Kasumi-1 (cell line): ENCODE data around the gene PACSIN2.
"Not testable (repeated sequence)": the region's sequence is repeated elsewhere in the genome, so short reads cannot be mapped to it uniquely, and the experiment has no call there.

Experiments
- DNase-seq, 2 experiments: peaks; one replicate each; lab custom pipeline; 2025; lab: John Stamatoyannopoulos, UW

PACSIN2 gene

DNA sequence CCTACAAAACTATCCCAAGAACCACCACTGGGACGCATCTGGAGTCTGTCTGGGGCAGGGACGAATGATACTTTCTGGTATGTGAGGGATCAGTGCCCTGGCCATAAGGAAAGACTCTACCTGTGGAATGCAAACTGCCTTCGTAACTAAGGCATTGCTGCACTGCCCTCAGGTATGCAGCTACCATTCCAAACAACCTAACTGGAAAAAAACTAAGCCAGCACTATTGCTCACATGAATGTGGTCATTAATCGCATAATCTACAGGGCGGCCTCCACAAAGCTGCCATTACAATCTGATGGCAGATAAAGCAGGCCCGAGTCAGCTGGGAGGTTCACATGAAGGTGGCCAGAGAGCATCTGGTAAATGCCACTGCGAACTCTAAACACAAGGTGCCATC is 3.9 kb downstream of the PACSIN2 start:
- DNase-seq = no peak

DNA sequence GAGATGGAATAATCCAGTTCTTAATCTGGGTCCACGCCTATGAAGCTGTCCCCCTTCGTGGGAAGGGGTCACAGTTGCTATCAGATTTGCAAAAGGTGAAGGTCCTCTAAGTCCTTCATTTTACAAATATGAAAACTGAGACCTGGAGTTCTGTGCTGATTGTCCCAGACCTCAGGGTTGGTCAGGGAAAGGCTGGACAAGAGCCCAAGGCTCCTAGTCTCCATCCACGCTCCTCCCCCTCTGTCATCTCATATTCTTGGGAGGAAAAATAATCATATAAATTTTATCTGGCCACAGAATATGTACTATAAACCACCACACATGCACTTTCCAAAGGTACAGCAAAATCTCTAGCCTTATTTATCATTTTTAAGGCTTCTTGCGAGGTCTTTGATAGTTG is 5.5 kb downstream of the PACSIN2 start:
- DNase-seq = no peak

DNA sequence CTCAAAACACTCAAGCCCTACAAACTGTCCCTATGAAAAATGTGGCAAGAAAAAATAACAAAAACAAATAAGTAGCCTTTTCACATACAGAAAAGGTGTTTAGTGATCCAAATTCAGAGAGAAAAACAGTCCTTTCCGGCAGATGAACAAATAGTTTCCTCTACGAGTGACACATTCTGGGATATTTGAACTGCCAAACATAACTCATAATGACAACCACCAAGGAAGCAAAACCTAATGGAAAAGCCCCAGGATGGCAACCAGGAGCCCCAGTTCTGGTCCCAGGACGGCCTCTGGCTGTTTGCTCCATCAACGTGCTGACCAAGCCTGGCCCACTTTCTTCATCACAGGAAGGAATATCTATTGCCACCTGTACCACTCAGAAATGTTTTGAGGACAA is 6.0 kb downstream of the PACSIN2 start:
- no peak for DNase-seq

DNA sequence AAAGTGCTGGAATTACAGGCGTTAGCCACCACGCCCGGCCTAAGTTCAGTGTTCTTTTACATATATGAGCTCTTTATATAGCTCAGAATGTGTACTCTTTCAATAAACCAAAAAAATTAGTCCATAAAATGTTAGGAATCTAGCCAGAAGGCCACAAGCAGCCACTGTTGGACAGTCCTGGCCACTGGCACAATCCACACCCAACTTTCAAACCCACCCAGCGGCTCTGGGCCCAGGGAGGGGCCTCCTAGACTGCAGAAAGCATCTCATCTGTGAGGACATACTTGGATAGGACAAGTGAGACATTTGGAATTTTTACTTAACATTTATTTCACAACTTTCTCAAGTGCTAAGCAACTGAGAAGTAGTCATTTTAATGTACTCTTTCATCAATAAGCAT is 6.4 kb downstream of the PACSIN2 start:
- no peak for DNase-seq

DNA sequence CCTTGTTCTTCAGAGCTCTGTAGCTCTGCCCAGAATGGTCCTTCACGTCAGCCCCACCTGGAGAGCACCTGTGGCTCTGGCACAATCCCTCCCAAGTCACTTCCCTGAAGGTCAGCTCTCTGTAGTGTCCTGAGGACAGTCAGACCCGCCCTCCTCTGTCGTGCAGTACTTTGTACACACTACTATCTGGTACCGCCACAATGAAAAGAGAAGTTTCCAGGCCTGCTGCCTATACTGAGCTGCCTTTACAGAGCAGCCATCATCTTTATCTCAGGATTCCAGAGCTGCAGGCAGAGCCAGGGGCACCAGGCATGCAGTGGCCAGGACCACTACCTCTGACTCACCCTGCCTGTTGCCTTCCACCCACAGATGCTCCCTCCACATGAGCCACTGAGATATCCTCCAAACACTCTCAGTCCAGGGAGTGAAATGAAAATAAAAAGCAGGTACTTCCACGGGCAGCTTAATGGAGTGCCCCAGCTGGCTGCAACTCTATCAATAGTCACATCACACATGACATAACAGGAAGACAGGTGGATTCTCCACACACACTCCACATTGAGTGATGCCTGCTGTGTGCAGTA is 7.3 kb downstream of the PACSIN2 start:
- DNase-seq = no peak

DNA sequence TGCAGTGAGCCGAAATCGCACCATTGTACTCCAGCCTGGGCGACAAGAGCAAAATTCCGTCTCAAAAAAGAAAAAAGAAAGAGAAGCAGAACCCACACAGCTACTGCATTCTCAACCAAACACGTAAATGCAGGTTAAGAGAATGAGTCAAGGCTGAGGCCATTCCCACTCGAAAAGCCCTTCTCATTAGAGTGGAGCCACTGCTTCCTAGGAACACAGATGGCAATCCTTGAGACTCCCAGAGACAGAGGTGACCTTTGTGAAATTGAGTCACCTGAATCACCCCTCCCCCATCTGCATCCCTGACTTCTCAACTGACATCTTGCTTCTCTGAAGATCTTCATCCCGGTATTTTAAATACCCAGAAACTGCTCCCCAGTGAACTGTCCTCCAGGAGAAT is 8.2 kb downstream of the PACSIN2 start:
- DNase-seq = no peak

DNA sequence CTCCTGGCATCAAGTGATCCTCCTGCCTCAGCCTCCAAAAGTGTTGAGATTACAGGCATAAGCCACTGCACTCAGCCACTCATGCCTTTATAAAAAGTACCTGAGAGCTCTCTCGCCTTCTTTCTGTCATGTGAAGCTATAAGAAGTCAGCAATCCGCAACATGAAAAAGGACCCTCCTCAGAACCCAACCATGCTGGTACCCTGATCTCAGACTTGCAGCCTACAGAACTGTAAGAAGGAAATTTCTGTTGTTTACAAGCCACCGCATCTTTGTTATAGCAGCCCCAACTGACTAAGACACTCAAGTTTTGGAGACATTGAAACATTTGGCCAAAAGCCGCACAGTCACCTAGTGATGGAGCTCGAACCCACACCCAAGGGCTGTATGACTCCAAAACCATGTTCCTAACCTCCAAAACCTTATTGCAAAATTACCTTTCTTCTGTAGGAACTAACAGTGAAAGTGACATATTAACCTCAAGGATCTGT is 8.9 kb downstream of the PACSIN2 start:
- no peak for DNase-seq

DNA sequence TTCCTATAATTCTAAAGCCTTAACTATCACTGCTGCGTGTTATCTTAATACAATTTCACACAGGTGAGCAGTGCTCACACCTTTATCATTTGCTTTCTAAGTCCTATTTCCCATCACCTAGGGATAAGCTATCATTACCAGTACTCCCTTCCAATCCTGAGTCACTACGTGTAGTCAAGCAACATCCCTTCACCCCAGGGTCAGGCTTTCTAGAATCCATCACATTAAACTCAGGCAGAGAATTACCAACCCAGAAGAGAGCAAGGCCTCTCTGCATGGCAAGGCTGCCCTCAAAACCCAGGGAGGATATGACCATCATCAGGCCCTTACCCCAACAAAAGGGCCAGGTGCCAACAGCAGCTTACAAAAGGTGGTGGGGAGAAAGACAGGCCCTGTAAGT is 9.8 kb downstream of the PACSIN2 start:
- DNase-seq = no peak

DNA sequence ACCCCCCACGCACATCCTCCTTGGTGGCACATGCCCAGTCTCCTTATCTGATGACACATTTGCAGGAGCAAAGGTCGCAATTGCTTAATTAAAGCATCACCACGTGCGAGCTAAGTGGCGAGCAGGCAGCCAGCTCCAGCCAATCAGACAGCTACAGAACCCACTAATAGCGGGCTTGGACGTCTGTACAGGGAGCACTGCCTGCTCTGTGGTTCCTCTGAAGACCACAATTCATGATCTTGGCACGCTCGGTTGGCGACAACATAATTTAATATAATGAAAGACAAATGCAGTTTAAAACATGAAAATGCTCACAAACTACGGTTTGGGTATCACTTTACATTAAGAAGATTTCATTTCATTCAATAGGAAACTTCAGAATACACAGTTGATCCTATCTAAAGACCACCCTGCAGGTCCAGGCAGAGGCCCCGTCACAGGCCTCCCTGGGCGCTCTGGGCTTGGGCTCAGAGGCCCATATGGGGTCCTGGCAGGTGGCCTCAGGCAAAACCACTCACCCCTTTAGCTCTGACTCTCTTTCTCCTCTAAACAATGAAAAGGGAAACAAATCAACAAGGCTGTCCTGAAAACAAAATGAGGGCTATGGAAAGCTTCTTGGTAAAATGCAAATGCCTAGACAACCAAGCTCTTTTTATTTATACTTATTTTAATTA is 10.4 kb downstream of the PACSIN2 start:
- DNase-seq = no peak

DNA sequence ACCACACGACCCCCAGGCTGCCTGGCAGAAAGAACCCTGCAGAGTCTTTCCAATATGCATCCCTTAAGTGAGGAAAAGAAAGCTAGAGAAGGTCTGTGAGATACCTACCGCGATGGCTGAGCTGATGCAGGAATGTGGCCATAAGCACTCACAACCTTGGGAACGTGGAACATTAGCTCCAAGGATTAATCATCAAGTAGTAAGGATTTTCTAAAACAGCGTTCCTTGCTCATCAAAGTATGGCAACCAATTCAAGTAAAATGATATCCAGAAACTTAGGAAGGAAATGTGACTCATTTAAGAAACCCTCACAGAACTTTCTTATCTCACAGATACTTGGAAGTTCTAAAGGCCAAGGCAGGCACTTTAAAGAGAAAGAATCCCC is 12.8 kb downstream of the PACSIN2 start:
- peak; percentile 32 to 35 for DNase-seq

DNA sequence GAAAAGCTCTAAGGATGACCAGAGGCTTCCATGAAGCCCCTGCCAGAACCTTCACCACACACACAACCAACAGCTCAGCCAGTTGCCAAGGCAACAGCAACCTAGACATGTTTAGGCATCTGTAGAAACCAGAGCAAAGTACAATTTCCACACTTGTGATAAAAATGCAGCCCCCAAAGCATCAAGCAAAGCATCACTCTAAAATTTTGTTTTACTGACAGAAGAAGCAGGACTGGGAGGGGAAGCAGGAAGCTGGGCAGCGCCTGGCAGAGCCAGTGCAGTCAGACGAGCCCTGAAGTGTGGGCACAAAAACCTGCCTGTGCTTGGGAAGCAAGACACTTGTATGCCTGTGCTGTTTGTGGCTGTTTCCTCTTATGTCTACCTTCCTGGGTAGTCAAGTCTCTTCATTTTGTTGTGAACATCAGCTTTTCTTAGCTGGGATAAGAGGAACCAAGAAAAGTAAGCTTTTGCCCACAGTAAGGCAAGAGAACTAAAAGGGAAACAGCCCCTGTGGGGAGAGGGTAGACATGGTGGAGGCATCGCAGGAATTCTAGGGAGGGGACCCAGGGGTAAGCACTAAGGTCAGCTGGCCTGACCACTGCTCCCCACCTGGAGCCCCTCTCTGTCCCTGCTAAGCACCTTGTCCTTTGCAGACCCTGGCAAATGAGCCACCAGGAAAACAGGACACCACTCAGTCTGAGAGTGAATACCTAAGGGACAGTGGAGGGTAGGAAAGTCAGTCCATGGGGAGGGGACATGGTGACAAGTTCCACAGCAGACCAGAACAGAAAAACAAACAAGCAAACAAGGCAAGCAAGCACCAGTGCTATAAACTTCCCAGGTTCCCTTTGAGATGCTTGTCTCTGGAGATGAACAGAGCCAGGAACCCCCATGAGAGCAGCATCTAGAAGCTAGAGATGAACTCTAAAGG is 13.4 kb downstream of the PACSIN2 start:
- DNase-seq = peak; percentile 47 to 54

DNA sequence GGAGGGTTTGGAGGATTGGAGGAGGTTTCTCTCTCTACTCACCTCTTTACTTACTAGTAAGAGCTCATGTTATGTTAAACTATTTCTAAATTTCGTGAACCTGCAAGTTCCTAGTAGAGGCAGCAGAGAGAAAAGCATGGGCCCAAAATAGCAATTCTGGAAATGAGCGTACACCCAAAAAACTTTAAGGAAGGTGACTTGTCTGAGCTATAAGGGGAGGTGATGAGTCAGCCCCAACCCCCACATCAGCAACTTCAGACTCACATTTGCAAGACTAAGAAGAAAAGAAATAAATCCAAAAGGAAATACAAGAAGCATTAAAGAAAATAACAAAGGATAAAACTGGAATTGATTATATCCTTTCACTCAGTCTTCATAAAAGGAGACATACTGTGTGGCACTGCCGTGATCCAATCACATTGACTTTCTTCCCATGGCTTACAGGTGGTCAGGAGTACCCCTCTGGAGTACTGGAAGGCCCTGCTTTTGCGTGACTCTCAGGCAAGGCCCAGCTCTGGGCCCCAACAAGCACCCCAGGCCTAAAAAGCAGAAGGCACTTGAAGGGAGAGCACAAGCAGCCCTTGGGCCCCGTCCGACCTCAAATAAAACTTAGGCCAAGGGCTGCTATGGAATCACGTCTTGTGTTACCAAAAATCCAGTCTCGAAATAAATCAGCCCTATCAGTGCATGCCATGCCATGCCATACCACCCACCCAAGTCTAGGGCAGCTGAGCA is 14.3 kb downstream of the PACSIN2 start:
- no peak for DNase-seq

DNA sequence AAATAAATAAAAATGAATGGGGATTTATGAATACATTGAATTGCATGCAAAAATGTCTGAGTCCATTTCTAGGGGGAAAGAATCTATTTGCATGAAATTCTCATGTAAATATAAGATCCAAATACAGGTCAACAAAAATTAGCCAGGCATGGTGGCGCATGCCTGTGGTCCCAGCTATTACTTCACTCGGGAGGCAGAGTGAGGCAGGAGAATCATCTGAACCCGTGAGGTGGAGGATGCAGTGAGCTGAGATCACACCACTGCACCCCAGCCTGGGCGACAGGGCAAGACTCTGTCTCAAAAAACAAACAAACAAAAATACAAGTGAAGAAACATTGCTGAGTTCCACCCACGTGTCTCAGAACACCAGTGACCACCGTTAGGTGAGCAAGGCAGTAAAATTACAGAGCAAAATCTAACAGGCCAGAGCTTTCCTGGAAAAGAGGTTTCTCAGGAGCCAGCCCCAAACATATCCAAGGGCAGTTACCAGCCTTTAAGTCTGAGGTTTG is 17.3 kb downstream of the PACSIN2 start:
- DNase-seq = no peak

DNA sequence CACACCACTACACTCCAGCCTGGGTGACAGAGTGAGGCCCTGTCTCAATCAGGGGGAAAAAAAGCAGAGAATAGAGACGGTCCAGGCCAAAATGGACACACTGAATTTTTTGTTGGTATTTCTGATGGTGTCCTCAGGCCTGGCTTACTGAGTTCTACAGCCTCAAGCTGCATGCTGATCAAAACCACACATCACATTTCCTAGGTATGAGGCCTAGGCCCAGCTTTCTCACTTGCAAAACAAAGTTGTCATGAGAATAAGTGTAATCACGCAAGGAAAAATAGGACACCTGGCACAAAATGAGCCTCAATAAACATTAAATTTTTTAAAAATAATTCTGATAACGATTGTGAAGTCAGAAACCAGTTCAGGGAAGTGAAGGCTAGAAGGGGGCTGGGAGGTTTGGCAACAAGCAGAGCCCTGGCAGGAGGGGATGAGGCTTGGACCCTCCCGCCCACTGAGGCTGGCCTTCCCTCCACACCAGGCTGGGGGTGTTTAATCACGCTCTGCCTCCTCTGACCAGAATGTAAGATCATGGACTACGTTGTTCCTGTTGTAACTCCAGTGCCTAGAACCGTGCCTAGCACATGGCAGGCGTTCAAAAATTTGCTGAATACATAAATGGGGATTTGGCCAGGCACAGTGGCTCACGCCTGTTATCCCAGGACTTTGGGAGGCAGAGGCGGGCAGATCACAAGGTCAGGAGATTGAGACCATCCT is 18.1 kb downstream of the PACSIN2 start:
- no peak for DNase-seq

DNA sequence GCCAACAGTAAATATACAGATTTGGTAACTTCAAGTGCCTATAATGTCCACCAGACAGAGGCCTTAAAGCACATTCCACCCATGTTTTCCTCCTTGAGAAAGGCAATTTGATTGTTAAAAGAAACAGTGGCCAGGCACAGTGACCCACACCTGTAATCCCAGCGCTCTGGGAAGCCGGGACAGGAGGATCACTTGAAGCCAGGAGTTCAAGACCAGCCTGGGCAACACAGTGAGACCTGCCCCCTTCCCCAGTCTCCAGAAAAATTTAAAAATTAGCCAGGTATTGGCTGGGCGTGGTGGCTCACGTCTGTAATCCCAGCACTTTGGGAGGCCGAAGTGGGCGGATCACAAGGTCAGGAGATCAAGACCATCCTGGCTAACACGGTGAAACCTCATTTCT is 19.3 kb downstream of the PACSIN2 start:
- not testable (repeated sequence) for DNase-seq

DNA sequence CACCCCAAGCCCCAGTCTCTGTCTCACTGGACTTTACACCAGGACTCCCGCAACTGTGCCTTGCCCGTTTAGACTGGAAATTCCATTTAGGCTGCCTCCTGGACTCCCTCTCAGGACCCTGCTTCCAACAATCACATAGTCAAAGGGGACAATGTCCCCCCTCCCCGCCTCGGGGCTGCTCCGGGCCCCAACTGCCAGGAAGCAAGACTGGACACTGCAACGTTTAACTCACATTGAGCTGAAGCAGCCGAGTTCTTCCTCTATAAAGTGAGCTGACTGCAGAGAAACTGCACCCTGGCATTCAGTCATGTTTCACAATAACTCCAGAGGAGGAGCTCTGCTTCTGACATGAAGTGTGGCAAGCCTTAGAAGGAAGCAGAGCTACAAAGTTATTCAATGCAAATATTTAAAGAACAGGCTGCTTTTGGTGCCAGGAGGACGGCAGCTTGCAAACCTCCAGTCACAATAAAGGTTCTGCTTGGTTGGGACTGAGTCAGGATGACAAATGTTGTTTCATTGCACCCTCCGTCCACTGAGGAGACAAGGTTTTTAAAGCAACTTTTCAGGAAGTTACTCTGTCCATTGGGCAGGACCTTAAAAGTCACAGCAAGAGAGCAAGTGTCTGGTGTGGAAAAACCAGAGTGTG is 19.9 kb downstream of the PACSIN2 start:
- peak; percentile 91 to 93 for DNase-seq

DNA sequence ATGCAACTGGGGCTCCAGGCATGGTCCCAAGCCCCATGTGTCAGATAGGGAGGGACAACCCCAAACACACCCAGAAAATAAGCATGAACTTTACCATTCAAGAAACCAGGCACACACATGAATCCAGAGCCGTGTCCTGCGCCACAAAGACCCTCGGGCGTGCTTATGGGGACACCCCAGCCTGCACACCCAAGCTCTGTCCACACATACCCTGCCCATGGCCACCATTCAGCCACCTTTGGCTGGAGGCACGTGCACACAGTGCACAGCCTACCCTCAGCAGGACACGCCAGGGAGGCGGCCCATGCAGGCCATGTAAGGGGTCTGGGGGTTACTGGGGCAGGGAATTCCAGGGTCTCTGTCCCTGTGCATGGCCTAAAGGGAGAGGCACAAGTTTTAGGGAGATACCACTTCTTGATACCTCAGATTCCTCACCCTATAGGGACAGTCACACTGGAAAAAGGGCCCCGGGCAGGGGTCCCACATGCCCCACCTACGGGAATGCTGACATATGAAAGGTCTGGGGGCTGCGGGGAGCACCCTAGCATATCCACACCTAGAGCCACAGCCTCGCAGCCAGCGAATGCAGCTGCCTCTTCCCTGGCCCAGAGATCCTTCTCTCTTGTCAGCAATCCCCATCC is 20.6 kb downstream of the PACSIN2 start:
- DNase-seq = no peak

DNA sequence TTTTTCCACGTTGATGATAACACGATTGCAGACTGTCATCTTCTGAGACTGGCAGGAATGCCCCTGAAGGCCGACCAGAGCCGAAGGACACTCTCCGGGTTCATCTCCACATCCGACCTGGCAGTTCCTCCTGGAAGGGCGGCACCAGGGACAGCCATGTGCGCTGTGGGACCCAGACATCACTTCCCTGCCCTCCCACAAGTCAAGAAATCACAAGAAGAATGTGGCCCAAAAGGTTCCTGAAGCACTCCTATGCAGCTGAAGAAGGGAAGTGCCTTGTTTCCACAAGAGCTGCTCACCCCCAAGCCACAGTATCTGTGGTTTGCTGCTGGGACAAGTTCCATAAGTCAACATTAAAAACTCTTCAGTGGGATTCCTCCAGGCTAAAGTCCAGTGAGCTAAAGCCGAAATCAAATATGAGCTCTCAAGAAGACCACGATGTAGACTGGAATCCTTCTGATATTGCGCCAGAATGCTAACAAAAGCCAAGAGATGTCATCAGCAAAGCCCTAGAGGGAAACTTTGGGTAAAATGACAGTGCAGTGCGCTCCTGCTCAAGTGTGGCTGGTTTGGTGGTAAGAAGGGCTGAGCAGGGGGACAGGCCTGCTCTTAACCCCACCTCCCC is 21.2 kb downstream of the PACSIN2 start:
- peak; percentile 63 to 77 for DNase-seq

DNA sequence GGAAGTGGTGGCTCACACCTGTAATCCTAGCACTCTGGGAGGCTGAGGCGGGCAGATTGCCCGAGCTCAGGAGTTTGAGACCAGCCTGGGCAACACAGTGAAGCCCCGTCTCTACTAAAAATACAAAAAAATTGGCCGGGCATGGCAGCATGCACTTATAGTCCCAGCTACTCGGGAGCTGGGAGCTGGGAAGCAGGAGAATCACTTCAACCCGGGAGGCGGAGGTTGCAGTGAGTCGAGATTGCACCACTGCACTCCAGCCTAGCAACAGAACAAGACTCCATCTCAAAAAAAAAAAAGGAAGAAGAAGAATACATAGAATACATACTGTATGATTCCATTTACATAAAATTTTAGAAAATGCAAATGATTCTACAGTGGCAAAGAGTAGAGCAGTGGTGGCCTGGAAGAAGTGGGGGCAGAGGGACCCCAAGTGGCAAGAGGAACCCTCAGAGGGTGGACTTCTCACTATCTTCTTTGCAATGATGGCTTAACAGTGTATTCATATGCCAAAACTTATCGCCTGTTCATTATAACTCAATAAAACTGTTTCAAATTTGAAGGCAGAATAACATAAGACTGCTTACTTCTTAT is 22.0 kb downstream of the PACSIN2 start:
- no peak for DNase-seq
